ENCODE results near the gene ABLIM2. TPM values are rescaled to one million over a fixed set of nuclear protein-coding genes. Genes with fewer than 3 reads are reported as not detected.

The ABLIM2 gene
- total RNA-seq, 2 donors from 2014 or later, result 5.7 to 11.2 TPM

GRCh38 chr4:8153441-8153840 is 5.2 kb downstream of the ABLIM2 start:
- no peak overlapping the region for H3K4me3 ChIP-seq
- DNase-seq (ENCODE audit: low spot score), result no peak
- H3K27ac ChIP-seq, result no peak overlapping the region
- no peaks in the 10 kb centered on the region for H3K36me3 ChIP-seq
- no peaks in the 10 kb centered on the region for H3K27me3 ChIP-seq
- peaks cover 0 to 23% of the 10 kb centered on the region in 2 donors for H3K4me1 ChIP-seq
- TF ChIP-seq, protein P1, sequence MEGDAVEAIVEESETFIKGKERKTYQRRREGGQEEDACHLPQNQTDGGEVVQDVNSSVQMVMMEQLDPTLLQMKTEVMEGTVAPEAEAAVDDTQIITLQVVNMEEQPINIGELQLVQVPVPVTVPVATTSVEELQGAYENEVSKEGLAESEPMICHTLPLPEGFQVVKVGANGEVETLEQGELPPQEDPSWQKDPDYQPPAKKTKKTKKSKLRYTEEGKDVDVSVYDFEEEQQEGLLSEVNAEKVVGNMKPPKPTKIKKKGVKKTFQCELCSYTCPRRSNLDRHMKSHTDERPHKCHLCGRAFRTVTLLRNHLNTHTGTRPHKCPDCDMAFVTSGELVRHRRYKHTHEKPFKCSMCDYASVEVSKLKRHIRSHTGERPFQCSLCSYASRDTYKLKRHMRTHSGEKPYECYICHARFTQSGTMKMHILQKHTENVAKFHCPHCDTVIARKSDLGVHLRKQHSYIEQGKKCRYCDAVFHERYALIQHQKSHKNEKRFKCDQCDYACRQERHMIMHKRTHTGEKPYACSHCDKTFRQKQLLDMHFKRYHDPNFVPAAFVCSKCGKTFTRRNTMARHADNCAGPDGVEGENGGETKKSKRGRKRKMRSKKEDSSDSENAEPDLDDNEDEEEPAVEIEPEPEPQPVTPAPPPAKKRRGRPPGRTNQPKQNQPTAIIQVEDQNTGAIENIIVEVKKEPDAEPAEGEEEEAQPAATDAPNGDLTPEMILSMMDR (IDR thresholded peaks at IDR 0.05), result no peak
- H3K9me3 ChIP-seq, result no peaks in the 10 kb centered on the region

- no peak for DNase-seq (ENCODE audit: low spot score)
- TF ChIP-seq, protein P1 (IDR thresholded peaks at IDR 0.05), result no peak
These were observed 5.8 kb downstream of the ABLIM2 start for GRCh38 chr4:8152865-8153257.

GRCh38 chr4:8152090-8152864 is 6.3 kb downstream of the ABLIM2 start:
- Histone ChIP-seq H3K36me3 (no peaks in the 10 kb centered on the region), H3K4me1 (peaks cover 0 to 12% of the 10 kb centered on the region in 2 donors), H3K4me3 (no peak overlapping the region), H3K9me3 (no peaks in the 10 kb centered on the region), H3K27me3 (no peaks in the 10 kb centered on the region), H3K27ac (peak overlapping the region in 1 of 2 donors; percentile 36)
- TF ChIP-seq, protein P1 (IDR thresholded peaks at IDR 0.05), result no peak
- DNase-seq (ENCODE audit: low spot score), result no peak

More at GRCh38 chr4:8152865-8153257, 5.8 kb downstream of the ABLIM2 start:
- Histone ChIP-seq H3K36me3 (no peaks in the 10 kb centered on the region), H3K27ac (peak overlapping the region in 1 of 2 donors; percentile 36), H3K27me3 (no peaks in the 10 kb centered on the region), H3K4me3 (no peak overlapping the region), H3K4me1 (peaks cover 0 to 17% of the 10 kb centered on the region in 2 donors), H3K9me3 (no peaks in the 10 kb centered on the region)

- no peak for DNase-seq (ENCODE audit: low spot score)
- no peak overlapping the region for H3K27ac ChIP-seq
These were observed 7.4 kb downstream of the ABLIM2 start for GRCh38 chr4:8151165-8151650.

DNA sequence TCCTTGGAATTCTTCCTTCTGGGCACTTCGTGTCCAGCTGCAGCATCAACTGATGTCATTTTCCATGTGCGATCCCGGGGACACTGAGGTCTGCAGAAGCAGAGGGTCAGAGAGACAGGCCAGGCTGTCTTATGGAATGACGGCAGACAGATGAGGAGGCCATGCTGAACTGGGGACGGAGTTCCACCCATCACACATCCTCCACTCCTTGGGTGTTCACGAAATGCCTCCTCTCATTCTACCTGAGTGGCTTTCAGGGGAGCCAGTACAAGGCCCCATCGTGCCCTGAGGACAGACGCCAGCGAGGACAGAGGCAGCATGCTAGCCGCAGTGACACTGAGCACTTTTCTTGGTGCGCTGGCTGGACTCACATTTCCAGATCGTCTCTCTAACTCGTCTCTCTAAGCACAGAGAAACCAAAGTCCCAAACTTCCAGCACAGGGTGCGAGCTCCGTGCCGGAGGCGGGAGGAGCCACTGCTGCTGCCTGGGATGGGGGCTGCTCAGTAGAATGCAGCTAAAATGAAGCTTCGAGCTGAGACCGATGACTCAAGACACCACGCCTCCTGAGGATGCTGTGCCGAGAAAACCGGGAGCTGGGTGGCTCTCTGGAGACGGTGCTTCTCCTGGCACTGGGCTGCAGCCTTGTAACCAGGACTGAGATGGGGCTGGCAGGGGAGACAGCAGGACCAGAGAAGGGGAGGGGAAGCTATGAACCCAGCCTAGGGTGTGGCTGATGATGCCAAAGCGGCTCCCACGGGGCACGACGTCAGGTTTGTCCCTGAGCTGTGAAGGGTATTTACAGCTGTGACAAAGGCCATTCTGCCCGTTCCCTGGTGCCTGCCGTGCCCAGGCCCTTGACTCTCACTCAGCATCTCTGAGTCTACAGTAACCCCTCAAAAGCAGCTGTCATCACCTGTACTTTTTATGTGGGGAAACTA is 8.2 kb downstream of the ABLIM2 start:
- H3K36me3 ChIP-seq, result no peaks in the 10 kb centered on the region
- H3K4me3 ChIP-seq, result no peak overlapping the region
- no peaks in the 10 kb centered on the region for H3K27me3 ChIP-seq
- H3K4me1 ChIP-seq, result peaks cover 0 to 13% of the 10 kb centered on the region in 2 donors
- DNase-seq (ENCODE audit: low spot score), result no peak
- TF ChIP-seq, protein P1 (IDR thresholded peaks at IDR 0.05), result no peak
- no peak overlapping the region for H3K27ac ChIP-seq
- H3K9me3 ChIP-seq, result no peaks in the 10 kb centered on the region

More at GRCh38 chr4:8151165-8151650, 7.4 kb downstream of the ABLIM2 start:
- H3K9me3 ChIP-seq, result no peaks in the 10 kb centered on the region
- H3K4me3 ChIP-seq, result no peak overlapping the region
- no peaks in the 10 kb centered on the region for H3K27me3 ChIP-seq
- H3K4me1 ChIP-seq, result peaks cover 0 to 10% of the 10 kb centered on the region in 2 donors
- no peaks in the 10 kb centered on the region for H3K36me3 ChIP-seq
- TF ChIP-seq, protein P1 (IDR thresholded peaks at IDR 0.05), result no peak
